Epithelial cell of esophagus (primary cell): ENCODE data around the gene PSG4.
A peak's percentile ranks its signal among the peaks of the same experiment; 100 is the strongest.
"Not testable (repeated sequence)": the region's sequence is repeated elsewhere in the genome, so short reads cannot be mapped to it uniquely, and the experiment has no call there.

ENCODE experiments used
- DNase-seq: peaks from one replicate; pipeline ENCODE4 v3.0.0; 2010; ENCODE audit warnings: low read depth
- H3K4me3 ChIP-seq: 2 replicates; pipeline ENCODE4 v1.5.1; 2011; ENCODE audit warnings: mild to moderate bottlenecking, low read length, control low read depth
- CTCF ChIP-seq: IDR thresholded peaks from 2 replicates; pipeline ENCODE4 v1.5.1; 2011; ENCODE audit warnings: low read depth, mild to moderate bottlenecking, low read length, control low read depth, inconsistent platforms; ENCODE audit not compliant: insufficient read depth; ENCODE audit errors: missing control alignments

PSG4 gene

DNA sequence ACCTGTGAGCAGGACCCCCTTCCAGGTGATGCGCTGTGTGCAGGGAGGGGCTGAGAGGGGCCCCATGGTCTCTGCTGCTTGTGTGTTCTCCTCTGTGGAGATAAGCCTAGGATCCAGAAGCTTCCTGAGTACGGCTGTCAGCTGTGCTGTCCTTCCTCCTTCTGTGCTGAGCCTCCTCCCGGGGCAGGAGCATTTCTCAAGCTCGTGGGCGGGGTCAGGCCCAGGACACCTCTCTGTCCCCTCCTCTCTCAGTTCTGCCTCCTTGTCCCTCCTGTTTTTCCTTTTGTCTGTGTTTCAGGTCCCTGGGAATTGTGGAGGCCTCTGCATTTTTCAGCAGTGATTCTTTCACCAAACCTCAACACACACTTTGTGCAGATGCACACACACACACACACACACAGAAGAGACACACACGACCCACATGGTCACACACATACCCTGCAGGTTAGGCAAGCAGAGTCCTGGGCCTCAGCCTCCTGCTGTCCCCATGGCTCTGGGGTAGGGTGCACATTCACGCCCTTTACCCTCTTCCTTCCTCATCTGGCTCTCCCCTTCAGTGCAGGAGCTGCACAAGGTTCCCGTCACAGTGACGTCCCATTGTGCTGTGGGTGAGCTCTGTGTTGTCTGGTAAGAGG is at the start of gene PSG4:
Gene PSG4 (minus strand): TSS at position 168 of the 635 bp plus-strand sequence. CDS start 102 bp downstream, at position 66.
- DNase-seq: not testable (repeated sequence)

DNA sequence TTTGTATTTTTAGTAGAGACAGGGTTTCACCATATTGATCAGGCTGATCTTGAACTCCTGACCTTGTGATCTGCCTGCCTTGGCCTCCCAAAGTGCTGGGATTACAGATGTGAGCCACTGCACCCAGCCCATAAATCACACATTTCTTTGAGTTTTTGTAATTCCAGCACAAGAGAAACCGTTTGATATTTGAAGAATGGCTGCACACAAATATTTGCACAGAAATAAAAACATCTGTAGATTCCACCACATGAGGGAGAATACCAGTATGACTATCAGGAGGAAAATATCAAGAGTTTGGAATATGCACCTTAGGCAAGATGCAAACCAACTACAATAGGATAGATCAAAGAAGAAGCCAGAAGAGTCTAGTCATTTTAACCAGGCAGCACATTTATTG is 46.0 kb upstream of the PSG4 start:
- not testable (repeated sequence) for DNase-seq

More for the DNA sequence above, at the start of gene PSG4:
- not testable (repeated sequence) for H3K4me3 ChIP-seq

DNA sequence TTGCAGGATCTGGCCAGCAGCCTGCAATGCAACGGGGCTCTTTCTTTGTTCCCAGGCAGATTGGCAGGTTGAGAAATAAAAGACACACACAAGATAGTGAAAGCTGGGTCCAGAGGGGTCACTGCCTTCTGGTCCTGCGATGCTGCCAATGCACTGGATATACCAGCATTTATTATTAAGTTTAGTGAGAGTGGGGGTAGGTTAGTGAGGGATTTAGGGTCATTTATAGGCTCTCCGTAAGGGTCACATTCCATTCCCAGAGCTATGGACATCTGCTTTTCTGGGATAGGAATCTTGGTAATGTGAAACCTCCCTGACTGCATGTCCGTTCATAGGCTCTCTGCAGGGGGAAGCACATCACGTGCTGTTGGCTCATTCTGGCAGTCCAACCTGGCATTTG is 44.9 kb upstream of the PSG4 start:
- not testable (repeated sequence) for H3K4me3 ChIP-seq

More for the DNA sequence above, 46.0 kb upstream of the PSG4 start:
- not testable (repeated sequence) for H3K4me3 ChIP-seq

DNA sequence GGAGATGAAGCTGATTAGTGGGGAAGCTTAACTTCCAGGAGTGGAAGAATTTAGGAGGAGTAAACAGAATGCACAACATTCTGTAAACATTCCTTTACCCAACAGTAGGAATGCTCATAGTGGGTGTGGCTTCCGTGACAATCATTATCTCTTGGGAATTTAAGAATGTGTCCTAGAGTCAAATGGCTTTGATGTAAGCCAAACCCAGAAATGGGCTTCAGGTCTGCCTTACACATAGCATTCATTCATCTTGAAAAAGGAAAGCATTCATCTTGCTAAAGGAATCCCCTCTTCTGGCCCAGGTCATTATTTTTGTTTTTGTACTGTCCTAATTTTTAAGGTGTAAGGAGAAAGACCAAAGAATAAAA is 43.2 kb upstream of the PSG4 start:
- not testable (repeated sequence) for H3K4me3 ChIP-seq, DNase-seq

More for the DNA sequence above, 44.9 kb upstream of the PSG4 start:
- DNase-seq: not testable (repeated sequence)

DNA sequence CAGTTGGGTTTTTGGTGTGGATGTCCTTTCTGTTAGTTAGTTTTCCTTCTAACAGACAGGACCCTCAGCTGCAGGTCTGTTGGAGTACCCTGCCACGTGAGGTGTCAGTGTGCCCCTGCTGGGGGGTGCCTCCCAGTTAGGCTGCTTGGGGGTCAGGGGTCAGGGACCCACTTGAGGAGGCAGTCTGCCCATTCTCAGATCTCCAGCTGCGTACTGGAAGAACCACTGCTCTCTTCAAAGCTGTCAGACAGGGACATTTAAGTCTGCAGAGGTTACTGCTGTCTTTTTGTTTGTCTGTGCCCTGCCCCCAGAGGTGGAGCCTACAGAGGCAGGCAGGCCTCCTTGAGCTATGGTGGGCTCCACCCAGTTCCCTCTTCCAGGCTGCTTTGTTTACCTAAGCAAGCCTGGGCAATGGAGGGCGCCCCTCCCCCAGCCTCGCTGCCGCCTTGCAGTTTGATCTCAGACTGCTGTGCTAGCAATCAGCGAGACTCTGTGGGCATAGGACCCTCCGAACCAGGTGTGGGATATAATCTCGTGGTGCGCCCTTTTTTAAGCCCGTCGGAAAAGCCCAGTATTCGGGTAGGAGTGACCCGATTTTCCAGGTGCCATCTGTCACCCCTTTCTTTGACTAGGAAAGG is 41.9 kb upstream of the PSG4 start:
- peak; percentile 17 for DNase-seq
- not testable (repeated sequence) for H3K4me3 ChIP-seq

DNA sequence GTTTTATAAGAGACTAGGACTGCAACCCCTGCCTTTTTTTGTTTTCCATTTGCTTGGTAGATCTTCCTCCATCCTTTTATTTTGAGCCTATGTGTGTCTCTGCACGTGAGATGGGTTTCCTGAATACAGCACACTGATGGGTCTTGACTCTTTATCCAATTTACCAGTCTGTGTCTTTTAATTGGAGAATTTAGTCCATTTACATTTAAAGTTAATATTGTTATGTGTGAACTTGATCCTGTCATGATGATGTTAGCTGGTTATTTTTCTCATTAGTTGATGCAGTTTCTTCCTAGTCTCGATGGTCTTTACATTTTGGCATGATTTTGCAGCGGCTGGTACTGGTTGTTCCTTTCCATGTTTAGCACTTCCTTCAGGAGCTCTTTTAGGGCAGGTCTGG is 40.4 kb upstream of the PSG4 start:
- not testable (repeated sequence) for DNase-seq, H3K4me3 ChIP-seq

GRCh38 chr19:43242211-43242610 is 36.8 kb upstream of the PSG4 start:
- not testable (repeated sequence) for DNase-seq, H3K4me3 ChIP-seq

GRCh38 chr19:43238213-43238612 is 32.8 kb upstream of the PSG4 start:
- not testable (repeated sequence) for DNase-seq, H3K4me3 ChIP-seq

- H3K4me3 ChIP-seq: not testable (repeated sequence)
- DNase-seq: peak; percentile 65
Measured at GRCh38 chr19:43235686-43236085, 30.2 kb upstream of the PSG4 start.

DNA sequence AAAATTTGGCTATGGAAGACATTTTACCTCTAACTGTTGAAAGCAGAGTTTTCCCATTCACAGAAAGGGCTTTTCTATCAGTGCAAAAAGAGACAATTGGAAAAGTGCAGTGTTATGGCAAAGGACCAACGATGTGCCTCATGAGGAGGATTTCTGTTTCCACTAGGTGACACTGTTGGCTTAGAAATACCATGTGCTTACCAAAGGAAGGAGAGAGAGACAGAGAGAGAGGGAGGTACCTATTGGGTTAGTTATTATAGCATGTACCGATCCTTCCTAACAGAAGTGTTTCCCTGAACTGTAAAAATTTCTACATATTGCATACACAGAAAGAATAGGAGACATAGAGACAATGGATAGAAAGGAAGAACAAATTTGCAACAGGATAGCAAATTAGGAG is 23.9 kb upstream of the PSG4 start:
- peak; percentile 51 for DNase-seq
- no peak overlapping the region for H3K4me3 ChIP-seq
- peak; percentile 54 for TF ChIP-seq CTCF

GRCh38 chr19:43228730-43229129 is 23.3 kb upstream of the PSG4 start:
- not testable (repeated sequence) for H3K4me3 ChIP-seq, DNase-seq

GRCh38 chr19:43226986-43227385 is 21.5 kb upstream of the PSG4 start:
- not testable (repeated sequence) for DNase-seq, H3K4me3 ChIP-seq

DNA sequence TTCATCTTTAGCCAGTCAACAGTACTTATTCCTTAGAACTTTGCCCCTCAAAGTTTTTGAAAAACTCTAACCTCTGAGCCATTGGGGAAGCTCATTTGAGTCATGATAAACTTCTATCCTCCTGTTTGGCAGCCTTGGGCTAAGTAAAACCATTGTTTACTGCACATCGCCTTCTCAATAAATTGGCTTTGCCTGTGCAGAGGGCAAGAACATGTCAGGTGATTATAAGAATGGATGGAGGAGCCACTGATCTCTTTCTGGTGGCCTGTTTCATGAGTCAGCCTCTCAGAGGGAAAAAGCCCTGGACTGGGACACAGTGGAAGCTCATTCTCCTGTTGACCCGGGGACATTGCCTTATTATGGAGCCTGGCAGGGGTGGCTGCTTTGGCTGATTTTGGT is 19.4 kb upstream of the PSG4 start:
- no peak for TF ChIP-seq CTCF
- no peak for DNase-seq
- H3K4me3 ChIP-seq: no peak overlapping the region

- H3K4me3 ChIP-seq, DNase-seq: not testable (repeated sequence)
Measured at GRCh38 chr19:43224201-43224854, 18.9 kb upstream of the PSG4 start.

DNA sequence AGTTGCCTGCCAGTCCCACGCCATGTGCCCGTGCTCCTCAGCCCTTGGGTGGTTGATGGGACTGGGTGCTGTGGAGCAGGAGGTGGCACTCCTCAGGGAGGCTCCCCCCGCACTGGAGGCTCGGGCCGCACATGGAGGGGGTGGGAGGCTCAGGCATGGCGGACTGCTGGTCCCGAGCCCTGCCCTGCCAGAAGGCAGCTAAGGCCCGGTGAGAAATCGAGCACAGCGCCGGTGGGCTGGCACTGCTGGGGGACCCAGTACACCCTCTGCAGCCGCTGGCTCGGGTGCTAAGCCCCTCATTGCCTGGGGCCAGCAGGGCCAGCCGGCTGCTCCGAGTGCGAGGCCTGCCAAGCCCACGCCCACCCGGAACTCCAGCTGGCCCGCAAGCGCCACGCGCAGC is 16.5 kb upstream of the PSG4 start:
- H3K4me3 ChIP-seq, DNase-seq: not testable (repeated sequence)

- not testable (repeated sequence) for H3K4me3 ChIP-seq, DNase-seq
Measured at GRCh38 chr19:43219136-43219535, 13.7 kb upstream of the PSG4 start.

DNA sequence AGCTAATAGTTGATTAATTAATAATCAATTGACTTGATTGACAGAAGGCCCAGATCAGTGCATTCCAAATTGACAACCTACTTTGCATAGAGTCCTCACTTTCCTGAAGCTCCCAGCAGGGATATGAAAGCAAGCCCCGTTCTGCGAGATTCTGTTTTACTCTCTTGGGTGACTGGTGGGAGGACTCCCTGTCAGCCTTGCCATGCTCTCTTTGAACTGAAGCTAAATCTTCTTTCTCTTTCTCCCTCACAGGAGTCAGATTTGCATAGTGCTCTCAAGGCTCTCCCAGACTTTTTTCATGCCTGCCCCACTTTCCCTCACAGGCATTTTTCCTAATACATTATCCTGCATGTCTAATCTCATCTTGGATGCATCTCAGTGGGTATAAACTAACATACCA is 10.4 kb upstream of the PSG4 start:
- not testable (repeated sequence) for DNase-seq, H3K4me3 ChIP-seq
